RWPE1 (cell line): Measurements from ENCODE around the gene CBLN3.

Experiments used
- CTCF ChIA-PET: fragments of 350-600 bp; sonication (Branson Sonifier 250); formaldehyde crosslinking; extraction: SDS; loops from one replicate; lab custom pipeline; 2021; lab: Yijun Ruan, JAX
- POLR2A ChIA-PET: fragments of 400-600 bp; formaldehyde crosslinking; extraction: SDS; loops from one replicate; lab custom pipeline; 2020; ENCODE audit warnings: antibody characterized with exemption; ENCODE audit not compliant: low non-redundant PET; lab: Yijun Ruan, JAX
- DNase-seq: peaks from one replicate; pipeline ENCODE4 v3.0.0; 2012; ENCODE audit warnings: low spot score
- H3K27ac ChIP-seq: fragments of 450-650 bp; 2 replicates; pipeline ENCODE4 v1.5.1; 2017
- CTCF ChIP-seq: fragments of 450-650 bp; conservative IDR thresholded peaks from 2 replicates; pipeline ENCODE4 v1.5.1; 2017; ENCODE audit warnings: low read depth, mild to moderate bottlenecking

The CBLN3 gene

GRCh38 chr14:24378327-24378726 is 51.1 kb downstream of the CBLN3 start:
- ChIA-PET CTCF (interaction anchor here (0.5 to 1.0 kb wide), 2 partner anchors 21 to 53 kb away, joined by 3 read pairs; no protein-coding TSS in a partner anchor), POLR2A (interaction anchor here (0.6 kb wide), 1 partner anchor 52 kb away, joined by 3 read pairs; the partner anchor contains the start of gene KHNYN)
- TF ChIP-seq CTCF, result no peak
- no peak overlapping the region for H3K27ac ChIP-seq
- DNase-seq, result no peak

- CTCF ChIA-PET, result interaction anchor here (0.6 to 1.0 kb wide), 3 partner anchors 18 to 54 kb away, joined by 3 to 5 read pairs (median 3); no protein-coding TSS in a partner anchor
- POLR2A ChIA-PET, result no interaction called here
- H3K27ac ChIP-seq, result no peak overlapping the region
- DNase-seq, result no peak
- no peak for TF ChIP-seq CTCF
Measured at GRCh38 chr14:24377657-24378056, 51.8 kb downstream of the CBLN3 start.

GRCh38 chr14:24377126-24377525 is 52.3 kb downstream of the CBLN3 start:
- TF ChIP-seq CTCF, result no peak
- no peak for DNase-seq
- CTCF ChIA-PET, result interaction anchor here (0.6 to 1.2 kb wide), 2 partner anchors 18 to 44 kb away, joined by 3 read pairs; no protein-coding TSS in a partner anchor
- POLR2A ChIA-PET, result no interaction called here
- H3K27ac ChIP-seq, result no peak overlapping the region
